Esophagus squamous epithelium (tissue), 5 donors: Measurements from ENCODE around the gene CTXN2. TPM values are rescaled to one million over a fixed set of nuclear protein-coding genes. Genes with fewer than 3 reads are reported as not detected.

Experiments used
- DNase-seq: peaks from one replicate; lab custom pipeline; 2025; lab: John Stamatoyannopoulos, UW
- H3K27ac ChIP-seq, 4 donors: fragments of 200-600 bp; sonication (generic); one replicate each; pipeline ENCODE4 v1.5.1; 2016 to 2019; ENCODE audit warnings: mild to moderate bottlenecking in 1 of 4
- H3K27me3 ChIP-seq, 4 donors: fragments of 200-600 bp; sonication (generic); 1 replicate in 3 of 4; 2 replicates in 1 of 4; pipeline versions ENCODE4 v1.5.1 to v1.6.0; 2017 to 2021; ENCODE audit warnings: antibody characterized with exemption in 1 of 4
- H3K36me3 ChIP-seq, 3 donors: fragments of 200-600 bp; sonication (generic); one replicate each; pipeline ENCODE4 v1.5.1; 2016 to 2019
- H3K4me1 ChIP-seq, 3 donors: fragments of 200-600 bp; sonication (generic); one replicate each; pipeline ENCODE4 v1.5.1; 2017 to 2019
- H3K4me3 ChIP-seq, 4 donors: fragments of 200-600 bp; sonication (generic); 1 replicate in 3 of 4; 2 replicates in 1 of 4; pipeline ENCODE4 v1.5.1; 2016 to 2019; ENCODE audit warnings: mild to moderate bottlenecking in 2 of 4, moderate library complexity in 1 of 4
- H3K9me3 ChIP-seq, 3 donors: fragments of 200-600 bp; sonication (generic); one replicate each; pipeline ENCODE4 v1.5.1; 2016 to 2019
- CTCF ChIP-seq, 6 experiments: fragments of 450-650 bp in 4 of 6; fragments of 200-600 bp in 2 of 6; sonication (generic) in 2 of 6; IDR thresholded peaks; one replicate each; pipeline ENCODE4 v1.5.1; 2016 to 2019; ENCODE audit warnings: antibody characterized with exemption in 6 of 6, mild to moderate bottlenecking in 4 of 6, moderate library complexity in 4 of 6
- POLR2A ChIP-seq, 4 donors: fragments of 450-650 bp; IDR thresholded peaks; one replicate each; pipeline ENCODE4 v1.6.1; 2017; ENCODE audit warnings: antibody characterized with exemption in 4 of 4, mild to moderate bottlenecking in 4 of 4, moderate library complexity in 3 of 4
- WGBS, 2 donors: methylation state at CpG; one replicate each; pipeline ENCODE4 v1.1.5; 2018; 5-methylcytosine and 5-hydroxymethylcytosine counted together
- intact Hi-C: fragments of 100-400 bp; cut with DNase I; formaldehyde crosslinking; loops from one replicate; pipeline ENCODE4 v1.15.0; 2022
- total RNA-seq, 4 donors: library from RNA; depleted of rRNA; stranded (reverse); fragments of >200 nt; gene quantifications; one replicate each; pipeline ENCODE4 v1.1.0, GENCODE V29; 2016
- donor health status: DM: yes; HTN: yes; CAD: no.

CTXN2 gene
- not detected for total RNA-seq

- intact Hi-C loops = no loop called here
- H3K4me3 ChIP-seq = no peak within 1 kb of the TSS
- H3K36me3 ChIP-seq = no peaks in the 10 kb centered on the region
- WGBS, 2 donors = 26% methylated on average over 28 to 30 of the region's 31 CpGs
- H3K27me3 ChIP-seq = peaks cover 0 to 23% (median 0%) of the 10 kb centered on the region in 4 donors
- TF ChIP-seq POLR2A (IDR thresholded peaks at IDR 0.05) (no peak), CTCF (IDR thresholded peaks at IDR 0.05) (no peak)
- H3K4me1 ChIP-seq = no peaks in the 10 kb centered on the region
- no peak within 1 kb of the TSS for H3K27ac ChIP-seq
- no peak for DNase-seq
- no peaks in the 10 kb centered on the region for H3K9me3 ChIP-seq
These were observed at the start of gene CTXN2 for GRCh38 chr15:48191574-48192225. CTXN2 (plus strand) TSS chr15:48191665; CDS start chr15:48201301, 9,636 bp downstream.

- no peaks in the 10 kb centered on the region for H3K36me3 ChIP-seq
- no peak for DNase-seq
- H3K27me3 ChIP-seq = no peaks in the 10 kb centered on the region
- H3K27ac ChIP-seq = no peak overlapping the region
- no peaks in the 10 kb centered on the region for H3K9me3 ChIP-seq
- WGBS, 2 donors = 45 to 46% methylated on average over 1 of the region's 1 CpG
- H3K4me3 ChIP-seq = no peak overlapping the region
- intact Hi-C loops = no loop called here
- H3K4me1 ChIP-seq = peaks cover 0 to 6% (median 0%) of the 10 kb centered on the region in 3 donors
- TF ChIP-seq POLR2A (IDR thresholded peaks at IDR 0.05) = no peak
- no peak for TF ChIP-seq CTCF (IDR thresholded peaks at IDR 0.05)
These were observed 47.6 kb upstream of the CTXN2 start for GRCh38 chr15:48143856-48144255.

GRCh38 chr15:48144889-48145288, 46.6 kb upstream of the CTXN2 start:
- no peak overlapping the region for H3K27ac ChIP-seq

GRCh38 chr15:48145923-48146322, 45.5 kb upstream of the CTXN2 start:
- no peak overlapping the region for H3K4me3 ChIP-seq
- DNase-seq = no peak
- TF ChIP-seq CTCF (IDR thresholded peaks at IDR 0.05) = no peak
- TF ChIP-seq POLR2A (IDR thresholded peaks at IDR 0.05) = no peak
- intact Hi-C loops = no loop called here
- H3K4me1 ChIP-seq = peaks cover 0 to 6% (median 0%) of the 10 kb centered on the region in 3 donors
- no peaks in the 10 kb centered on the region for H3K36me3 ChIP-seq
- H3K27me3 ChIP-seq = no peaks in the 10 kb centered on the region
- H3K9me3 ChIP-seq = no peaks in the 10 kb centered on the region
- no peak overlapping the region for H3K27ac ChIP-seq

More at GRCh38 chr15:48144889-48145288, 46.6 kb upstream of the CTXN2 start:
- intact Hi-C loops = no loop called here
- no peak overlapping the region for H3K4me3 ChIP-seq
- H3K36me3 ChIP-seq = no peaks in the 10 kb centered on the region
- H3K4me1 ChIP-seq = peaks cover 0 to 6% (median 0%) of the 10 kb centered on the region in 3 donors
- no peak for DNase-seq
- 43 to 50% methylated on average over 1 of the region's 1 CpG for WGBS, 2 donors
- H3K27me3 ChIP-seq = no peaks in the 10 kb centered on the region
- no peaks in the 10 kb centered on the region for H3K9me3 ChIP-seq
- TF ChIP-seq CTCF (IDR thresholded peaks at IDR 0.05) = no peak

GRCh38 chr15:48147358-48147757, 44.1 kb upstream of the CTXN2 start:
- Histone ChIP-seq H3K9me3 (no peaks in the 10 kb centered on the region), H3K27me3 (no peaks in the 10 kb centered on the region), H3K36me3 (no peaks in the 10 kb centered on the region), H3K4me3 (no peak overlapping the region), H3K4me1 (peaks cover 0 to 6% (median 0%) of the 10 kb centered on the region in 3 donors), H3K27ac (no peak overlapping the region)
- DNase-seq = no peak
- intact Hi-C loops = no loop called here
- TF ChIP-seq CTCF (IDR thresholded peaks at IDR 0.05) (no peak), POLR2A (IDR thresholded peaks at IDR 0.05) (no peak)
